ENCODE results near the gene CTSD.

Gene CTSD

GRCh38 chr11:1706634-1707400 is 56.9 kb downstream of the CTSD start:
- no peak overlapping the region for H3K4me3 ChIP-seq (ENCODE audit: low read depth, low read length)
- TF ChIP-seq CTCF (IDR thresholded peaks at IDR 0.05; ENCODE audit: low read depth, low read length): no peak

DNA sequence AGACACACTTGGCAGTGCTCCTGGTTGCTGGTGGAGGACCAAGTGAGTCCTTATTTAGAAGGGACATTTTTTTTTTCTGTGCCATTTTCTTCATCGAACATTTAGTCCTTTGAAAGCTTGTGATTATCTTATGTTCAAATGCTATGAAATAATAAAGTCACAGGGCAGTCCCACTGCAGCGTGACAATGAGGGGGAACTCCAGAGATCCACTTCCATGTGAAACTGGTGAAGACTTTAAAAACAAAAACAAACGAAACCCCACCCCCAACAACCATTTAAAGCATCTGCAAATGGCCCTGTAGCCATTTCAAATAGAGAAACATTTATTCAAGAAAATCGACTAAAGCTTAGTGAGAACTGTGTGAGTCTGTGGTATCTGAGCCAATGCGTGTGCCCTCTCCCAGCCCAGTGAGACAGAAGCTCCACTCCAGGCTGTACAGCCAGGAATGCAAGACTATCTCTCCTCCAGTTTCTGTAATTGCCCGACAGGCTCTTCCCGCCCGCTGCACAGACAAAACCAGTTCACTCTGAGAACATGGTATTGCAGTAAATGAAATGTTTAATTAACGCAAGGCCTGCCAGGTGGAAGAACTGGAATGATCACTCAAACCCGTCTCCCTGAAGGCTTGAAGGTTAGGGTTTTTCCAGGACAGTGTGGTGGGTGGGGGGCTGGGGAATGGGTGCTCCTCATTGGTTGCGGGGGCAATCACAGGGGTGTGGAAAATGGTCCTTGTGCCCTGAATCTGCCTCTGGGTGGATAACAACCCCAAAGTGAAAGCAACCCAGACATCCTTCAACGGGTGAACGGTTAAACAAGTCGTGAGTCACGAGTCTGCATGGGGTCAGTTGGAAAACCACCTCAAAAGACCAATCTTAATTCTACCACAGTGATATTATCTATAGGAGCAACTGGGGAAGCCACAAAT is 58.3 kb downstream of the CTSD start:
- no peak overlapping the region for H3K4me3 ChIP-seq (ENCODE audit: low read depth, low read length)
- TF ChIP-seq CTCF (IDR thresholded peaks at IDR 0.05; ENCODE audit: low read depth, low read length): no peak

DNA sequence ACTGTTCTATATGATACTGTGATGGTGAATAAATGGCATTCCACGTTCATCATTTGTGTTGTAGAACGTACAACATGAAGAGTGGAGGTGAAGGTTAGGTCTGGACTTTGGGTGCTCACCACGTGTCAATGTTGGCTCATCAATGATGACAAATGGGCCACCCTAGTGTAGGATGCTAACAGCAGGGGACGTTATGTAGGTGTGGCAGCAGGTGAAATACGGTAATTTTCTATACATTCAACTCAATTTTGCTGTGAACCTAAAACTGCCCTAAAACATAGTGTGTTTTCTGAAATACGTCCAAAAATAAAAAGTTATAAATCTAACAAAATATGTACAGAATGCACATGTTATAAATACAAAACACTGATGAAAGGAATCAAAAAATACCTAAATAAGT is 60.6 kb downstream of the CTSD start:
- no peak overlapping the region for H3K4me3 ChIP-seq (ENCODE audit: low read depth, low read length)
- no peak for TF ChIP-seq CTCF (IDR thresholded peaks at IDR 0.05; ENCODE audit: low read depth, low read length)
